Keratinocyte (primary cell): ENCODE results near the gene MNAT1. TPM values are rescaled to one million over a fixed set of nuclear protein-coding genes. Genes with fewer than 3 reads are reported as not detected.

Experiments
- DNase-seq: peaks from one replicate; pipeline ENCODE4 v3.0.0-alpha.2; 2011; ENCODE audit warnings: low read depth, missing footprints, low spot score
- FAIRE-seq: peaks from 2 replicates; lab custom pipeline; 2011; peaks lifted over from hg19 to GRCh38; lab: Jason Lieb, UNC
- H2AFZ ChIP-seq: 2 replicates; pipeline ENCODE4 v1.6.0; 2012; ENCODE audit warnings: low read length, control low read depth, inconsistent platforms; ENCODE audit not compliant: control insufficient read depth
- H3K27ac ChIP-seq: 2 replicates; pipeline ENCODE4 v1.5.1; 2011; ENCODE audit warnings: low read length; ENCODE audit not compliant: control insufficient read depth, insufficient read depth
- H3K27me3 ChIP-seq: 3 replicates; pipeline ENCODE4 v1.6.0; 2011; ENCODE audit warnings: low read length; ENCODE audit not compliant: control insufficient read depth, insufficient read depth; ENCODE audit errors: extremely low read depth
- H3K36me3 ChIP-seq, 2 experiments: 2 replicates in 1 of 2; 3 replicates in 1 of 2; pipeline ENCODE4 v1.5.1; 2011; ENCODE audit warnings: low read length in 2 of 2, mild to moderate bottlenecking in 1 of 2; ENCODE audit not compliant: control insufficient read depth in 2 of 2, insufficient read depth in 2 of 2; ENCODE audit errors: extremely low read depth in 1 of 2
- H3K4me1 ChIP-seq: 3 replicates; pipeline ENCODE4 v1.5.1; 2011; ENCODE audit warnings: low read length; ENCODE audit not compliant: control insufficient read depth, insufficient read depth; ENCODE audit errors: extremely low read depth
- H3K4me2 ChIP-seq: 3 replicates; pipeline ENCODE4 v1.6.0; 2011; ENCODE audit warnings: low read depth, low read length; ENCODE audit not compliant: control insufficient read depth, insufficient read depth; ENCODE audit errors: extremely low read depth
- H3K4me3 ChIP-seq, 3 experiments: fragments of 200-600 bp in 1 of 3; sonication (generic) in 1 of 3; 2 replicates in 2 of 3; 3 replicates in 1 of 3; pipeline ENCODE4 v1.5.1; 2011 to 2016; ENCODE audit warnings: low read length in 3 of 3, mild to moderate bottlenecking in 3 of 3, control low read depth in 2 of 3, inconsistent platforms in 1 of 3, low read depth in 1 of 3, mixed read lengths in 1 of 3, mixed run types in 1 of 3, moderate library complexity in 1 of 3; ENCODE audit not compliant: control insufficient read depth in 2 of 3, insufficient read depth in 2 of 3; ENCODE audit errors: extremely low read depth in 1 of 3
- H3K79me2 ChIP-seq: 2 replicates; pipeline ENCODE4 v1.6.0; 2012; ENCODE audit warnings: low read length; ENCODE audit not compliant: control insufficient read depth, insufficient read depth
- H3K9ac ChIP-seq: 3 replicates; pipeline ENCODE4 v1.6.0; 2011; ENCODE audit warnings: low read length; ENCODE audit not compliant: control insufficient read depth, insufficient read depth; ENCODE audit errors: extremely low read depth
- H3K9me1 ChIP-seq: 3 replicates; pipeline ENCODE4 v1.6.0; 2011; ENCODE audit warnings: low read length; ENCODE audit not compliant: control insufficient read depth, insufficient read depth; ENCODE audit errors: extremely low read depth
- H3K9me3 ChIP-seq: 2 replicates; pipeline ENCODE4 v1.5.1; 2012; ENCODE audit warnings: low read depth, low read length; ENCODE audit not compliant: control insufficient read depth
- H4K20me1 ChIP-seq: 3 replicates; pipeline ENCODE4 v1.6.0; 2011; ENCODE audit warnings: low read length; ENCODE audit not compliant: control insufficient read depth, insufficient read depth; ENCODE audit errors: extremely low read depth
- CTCF ChIP-seq, 3 experiments: IDR thresholded peaks in 1 of 3; conservative IDR thresholded peaks in 1 of 3; optimal IDR thresholded peaks in 1 of 3; 2 replicates in 2 of 3; 3 replicates in 1 of 3; pipeline versions ENCODE3 to v1.5.1; 2011; ENCODE audit warnings: low read length in 3 of 3, mild to moderate bottlenecking in 3 of 3, moderate library complexity in 2 of 3, control low read depth in 1 of 3, inconsistent platforms in 1 of 3; ENCODE audit not compliant: insufficient read depth in 2 of 3; ENCODE audit errors: extremely low read depth in 1 of 3
- EZH2 ChIP-seq: IDR thresholded peaks from one replicate; pipeline ENCODE4 v1.6.1; 2012; ENCODE audit warnings: inconsistent platforms, mild to moderate bottlenecking, low read length, moderate library complexity
- dilution Hi-C: fragments of 300-500 bp; cut with MboI; formaldehyde crosslinking; loops from one replicate; pipeline ENCODE4 v1.7.0; 2020; ENCODE audit warnings: low sequenced_read_pairs; ENCODE audit not compliant: extremely low pct_ligation_motif_present
- polyA plus RNA-seq, 5 experiments: library from polyadenylated mRNA; depleted of rRNA in 3 of 5; stranded (reverse) in 3 of 5; stranded (forward) in 1 of 5; unstranded in 1 of 5; fragments of >200 nt; gene quantifications; 1 replicate in 1 of 5; 2 replicates in 3 of 5; 3 replicates in 1 of 5; pipeline versions ENCODE4 v1.2.1 to v1.2.3, GENCODE V29; 2011 to 2012; ENCODE audit warnings: missing spikeins in 2 of 5, low read depth in 1 of 5, low replicate concordance in 1 of 5

Gene MNAT1
- polyA plus RNA-seq, 1 donor (not counting 4 experiments of a cell fraction or from before 2014, with no cell fraction given), result 79.5 TPM

- Histone ChIP-seq H3K4me3 (no peak overlapping the region), H3K4me1 (peaks cover 5% of the 10 kb centered on the region), H4K20me1 (no peaks in the 10 kb centered on the region), H3K79me2 (peaks cover 2% of the 10 kb centered on the region), H3K9me3 (no peaks in the 10 kb centered on the region), H2AFZ (no peak overlapping the region), H3K4me2 (no peak overlapping the region), H3K9ac (no peak overlapping the region), H3K27me3 (no peaks in the 10 kb centered on the region), H3K9me1 (no peaks in the 10 kb centered on the region), H3K27ac (no peak overlapping the region), H3K36me3 (no peaks in the 10 kb centered on the region)
- FAIRE-seq, result no peak
- no peak for DNase-seq
- TF ChIP-seq CTCF (optimal IDR thresholded peaks at IDR 0.05 in 1 of 3, IDR thresholded peaks at IDR 0.05 in 1 of 3, conservative IDR thresholded peaks at IDR 0.05 in 1 of 3; ENCODE audit: extremely low read depth in 1 of 3, insufficient read depth in 2 of 3, low read length in 3 of 3) (no peak), EZH2 (no peak)
- dilution Hi-C loops, result no loop called here
Observed at GRCh38 chr14:60925286-60925685, 190.7 kb downstream of the MNAT1 start.

GRCh38 chr14:60926002-60926401 is 191.4 kb downstream of the MNAT1 start:
- FAIRE-seq (no peak), DNase-seq (no peak)
- dilution Hi-C loops, result no loop called here
- H3K27ac ChIP-seq, result no peak overlapping the region
- no peaks in the 10 kb centered on the region for H3K27me3 ChIP-seq
- no peak overlapping the region for H2AFZ ChIP-seq
- TF ChIP-seq EZH2 (no peak), CTCF (optimal IDR thresholded peaks at IDR 0.05 in 1 of 3, IDR thresholded peaks at IDR 0.05 in 1 of 3, conservative IDR thresholded peaks at IDR 0.05 in 1 of 3; ENCODE audit: extremely low read depth in 1 of 3, insufficient read depth in 2 of 3, low read length in 3 of 3) (no peak)
- no peaks in the 10 kb centered on the region for H3K36me3 ChIP-seq
- H3K9me3 ChIP-seq, result no peaks in the 10 kb centered on the region
- no peak overlapping the region for H3K4me2 ChIP-seq
- H4K20me1 ChIP-seq, result no peaks in the 10 kb centered on the region
- no peaks in the 10 kb centered on the region for H3K9me1 ChIP-seq
- H3K4me3 ChIP-seq, result no peak overlapping the region
- no peak overlapping the region for H3K9ac ChIP-seq
- H3K4me1 ChIP-seq, result peaks cover 5% of the 10 kb centered on the region
- H3K79me2 ChIP-seq, result peaks cover 2% of the 10 kb centered on the region
